Measurements from ENCODE around the gene SMPDL3B. TPM values are rescaled to one million over a fixed set of nuclear protein-coding genes. Genes with fewer than 3 reads are reported as not detected.

Gene SMPDL3B
- total RNA-seq, 4 donors from 2014 or later, result not detected

- TF ChIP-seq POLR2A (IDR thresholded peaks at IDR 0.05) (no peak), CTCF (IDR thresholded peaks at IDR 0.05) (no peak), EP300 (IDR thresholded peaks at IDR 0.05) (no peak)
Observed at GRCh38 chr1:27940297-27940696, 5.5 kb downstream of the SMPDL3B start.

GRCh38 chr1:27940870-27941560 is 6.2 kb downstream of the SMPDL3B start:
- H3K9me3 ChIP-seq, result no peaks in the 10 kb centered on the region
- no peak overlapping the region for H3K4me3 ChIP-seq
- H3K36me3 ChIP-seq, result no peaks in the 10 kb centered on the region
- no peak for DNase-seq (ENCODE audit: low spot score in 2 of 2)
- TF ChIP-seq POLR2A (IDR thresholded peaks at IDR 0.05) (no peak), CTCF (IDR thresholded peaks at IDR 0.05) (no peak), EP300 (IDR thresholded peaks at IDR 0.05) (no peak)
- peaks cover 0 to 3% of the 10 kb centered on the region in 2 donors for H3K27me3 ChIP-seq
- no peak overlapping the region for H3K27ac ChIP-seq
- 73 to 90% methylated on average over 9 of the region's 9 CpGs for WGBS, 2 donors
- no peaks in the 10 kb centered on the region for H3K4me1 ChIP-seq

More at GRCh38 chr1:27940297-27940696, 5.5 kb downstream of the SMPDL3B start:
- Histone ChIP-seq H3K9me3 (no peaks in the 10 kb centered on the region), H3K27ac (no peak overlapping the region), H3K4me1 (peaks cover 0 to 1% (median 0%) of the 10 kb centered on the region in 4 donors), H3K4me3 (no peak overlapping the region), H3K36me3 (no peaks in the 10 kb centered on the region), H3K27me3 (peaks cover 0 to 7% of the 10 kb centered on the region in 2 donors)
- peak; percentile 37 to 76 for DNase-seq (ENCODE audit: low spot score in 2 of 2)
- 43 to 44% methylated on average over 6 of the region's 6 CpGs for WGBS, 2 donors

- H3K4me1 ChIP-seq, result no peaks in the 10 kb centered on the region
- no peaks in the 10 kb centered on the region for H3K36me3 ChIP-seq
- DNase-seq (ENCODE audit: low spot score in 2 of 2), result no peak
- H3K27ac ChIP-seq, result no peak overlapping the region
- 78 to 80% methylated on average over 12 of the region's 12 CpGs for WGBS, 2 donors
- no peaks in the 10 kb centered on the region for H3K9me3 ChIP-seq
- H3K27me3 ChIP-seq, result no peaks in the 10 kb centered on the region
- no peak overlapping the region for H3K4me3 ChIP-seq
- TF ChIP-seq CTCF (IDR thresholded peaks at IDR 0.05), result no peak
Observed at GRCh38 chr1:27941671-27942540, 7.1 kb downstream of the SMPDL3B start.

GRCh38 chr1:27945020-27945419 is 10.2 kb downstream of the SMPDL3B start:
- no peaks in the 10 kb centered on the region for H3K27me3 ChIP-seq
- H3K27ac ChIP-seq, result no peak overlapping the region
- 88 to 89% methylated on average over 5 of the region's 5 CpGs for WGBS, 2 donors
- H3K4me3 ChIP-seq, result no peak overlapping the region
- TF ChIP-seq EP300 (IDR thresholded peaks at IDR 0.05) (no peak), CTCF (IDR thresholded peaks at IDR 0.05) (no peak), POLR2A (IDR thresholded peaks at IDR 0.05) (no peak)
- no peaks in the 10 kb centered on the region for H3K36me3 ChIP-seq
- no peaks in the 10 kb centered on the region for H3K9me3 ChIP-seq
- no peaks in the 10 kb centered on the region for H3K4me1 ChIP-seq
- no peak for DNase-seq (ENCODE audit: low spot score in 2 of 2)

GRCh38 chr1:27949027-27949426 is 14.2 kb downstream of the SMPDL3B start:
- TF ChIP-seq EP300 (IDR thresholded peaks at IDR 0.05), result no peak
- TF ChIP-seq CTCF (IDR thresholded peaks at IDR 0.05), result no peak
- TF ChIP-seq POLR2A (IDR thresholded peaks at IDR 0.05), result no peak
- no peak for DNase-seq (ENCODE audit: low spot score in 2 of 2)
- Histone ChIP-seq H3K27ac (no peak overlapping the region), H3K9me3 (no peaks in the 10 kb centered on the region), H3K4me1 (no peaks in the 10 kb centered on the region), H3K4me3 (no peak overlapping the region), H3K27me3 (no peaks in the 10 kb centered on the region), H3K36me3 (no peaks in the 10 kb centered on the region)
- WGBS, 2 donors, result 92 to 94% methylated on average over 8 of the region's 8 CpGs

All from tibial nerve (tissue), 4 donors.